Tibial nerve (tissue), 4 donors: Measurements from ENCODE around the gene FASTKD2. TPM values are rescaled to one million over a fixed set of nuclear protein-coding genes. Genes with fewer than 3 reads are reported as not detected.

Experiments
- DNase-seq, 2 donors: peaks; one replicate each; pipeline ENCODE4 v3.0.0-alpha.2; 2019; ENCODE audit warnings: low spot score in 2 of 2
- H3K27ac ChIP-seq, 4 donors: fragments of 200-600 bp; sonication (generic) in 3 of 4; one replicate each; pipeline ENCODE4 v1.5.1; 2017 to 2019; ENCODE audit warnings: mild to moderate bottlenecking in 1 of 4
- H3K27me3 ChIP-seq, 2 donors: fragments of 200-600 bp; sonication (generic) in 1 of 2; one replicate each; pipeline versions ENCODE4 v1.5.1 to v1.6.0; 2017 to 2019
- H3K36me3 ChIP-seq, 3 donors: fragments of 200-600 bp; sonication (generic); one replicate each; pipeline ENCODE4 v1.5.1; 2018 to 2019
- H3K4me1 ChIP-seq, 4 donors: fragments of 200-600 bp; sonication (generic) in 3 of 4; one replicate each; pipeline ENCODE4 v1.5.1; 2017 to 2019
- H3K4me3 ChIP-seq, 4 donors: fragments of 200-600 bp; sonication (generic) in 3 of 4; one replicate each; pipeline ENCODE4 v1.5.1; 2017 to 2019; ENCODE audit warnings: mild to moderate bottlenecking in 1 of 4, moderate library complexity in 1 of 4
- H3K9me3 ChIP-seq, 4 donors: fragments of 200-600 bp; sonication (generic) in 3 of 4; one replicate each; pipeline ENCODE4 v1.5.1; 2017 to 2019
- CTCF ChIP-seq, 5 experiments: fragments of 200-600 bp in 3 of 5; fragments of 450-650 bp in 2 of 5; sonication (generic) in 3 of 5; IDR thresholded peaks; one replicate each; pipeline ENCODE4 v1.5.1; 2016 to 2019; ENCODE audit warnings: antibody characterized with exemption in 5 of 5, mild to moderate bottlenecking in 3 of 5, moderate library complexity in 2 of 5
- EP300 ChIP-seq, 2 donors: sonication (generic); formaldehyde crosslinking; IDR thresholded peaks; one replicate each; pipeline ENCODE4 v1.6.1; 2017; ENCODE audit warnings: antibody characterized with exemption in 2 of 2, mild to moderate bottlenecking in 1 of 2
- POLR2A ChIP-seq, 2 donors: fragments of 450-650 bp; IDR thresholded peaks; one replicate each; pipeline ENCODE4 v1.6.1; 2017; ENCODE audit warnings: antibody characterized with exemption in 2 of 2, mild to moderate bottlenecking in 2 of 2, moderate library complexity in 2 of 2
- WGBS, 2 donors: methylation state at CpG; one replicate each; pipeline ENCODE4 v1.1.5; 2018; 5-methylcytosine and 5-hydroxymethylcytosine counted together
- total RNA-seq, 4 donors: library from RNA; depleted of rRNA; stranded (reverse); fragments of >200 nt; gene quantifications; one replicate each; pipeline ENCODE4 v1.1.0, GENCODE V29; 2016

The FASTKD2 gene
- total RNA-seq, 4 donors from 2014 or later: 22.4 to 36.5 (median 26.8) TPM

- WGBS, 2 donors: 32 to 40% methylated on average over 2 of the region's 2 CpGs
- TF ChIP-seq POLR2A (IDR thresholded peaks at IDR 0.05) (no peak), EP300 (IDR thresholded peaks at IDR 0.05) (no peak), CTCF (IDR thresholded peaks at IDR 0.05) (no peak)
- no peak overlapping the region for H3K4me3 ChIP-seq
- no peaks in the 10 kb centered on the region for H3K27me3 ChIP-seq
- H3K36me3 ChIP-seq: no peaks in the 10 kb centered on the region
- no peak for DNase-seq
- no peaks in the 10 kb centered on the region for H3K9me3 ChIP-seq
- H3K4me1 ChIP-seq: no peaks in the 10 kb centered on the region
- H3K27ac ChIP-seq: no peak overlapping the region
These were observed 24.6 kb upstream of the FASTKD2 start for GRCh38 chr2:206740800-206741199.

GRCh38 chr2:206756816-206757215 is 8.6 kb upstream of the FASTKD2 start:
- Histone ChIP-seq H3K27ac (no peak overlapping the region), H3K36me3 (peaks cover 0 to 3% (median 0%) of the 10 kb centered on the region in 3 donors), H3K4me1 (no peaks in the 10 kb centered on the region), H3K27me3 (no peaks in the 10 kb centered on the region), H3K9me3 (no peaks in the 10 kb centered on the region), H3K4me3 (no peak overlapping the region)
- DNase-seq: no peak
- no peak for TF ChIP-seq EP300 (IDR thresholded peaks at IDR 0.05)
- no peak for TF ChIP-seq POLR2A (IDR thresholded peaks at IDR 0.05)
- no peak for TF ChIP-seq CTCF (IDR thresholded peaks at IDR 0.05)
- WGBS, 2 donors: 44 to 51% methylated on average over 1 of the region's 1 CpG

- WGBS, 2 donors: 6 to 10% methylated on average over 13 to 18 of the region's 18 CpGs
- H3K27me3 ChIP-seq: no peaks in the 10 kb centered on the region
- TF ChIP-seq POLR2A (IDR thresholded peaks at IDR 0.05) (no peak), CTCF (IDR thresholded peaks at IDR 0.05) (no peak), EP300 (IDR thresholded peaks at IDR 0.05) (no peak)
These were observed 649 bp upstream of the FASTKD2 start for GRCh38 chr2:206764673-206765241.

GRCh38 chr2:206766057-206766930 is 888 bp downstream of the FASTKD2 start:
- no peak for DNase-seq
- Histone ChIP-seq H3K27ac (peak overlapping the region; percentile 21 to 88 (median 82)), H3K4me3 (peak overlapping the region; percentile 43 to 82 (median 78)), H3K27me3 (no peaks in the 10 kb centered on the region), H3K36me3 (peaks cover 0 to 39% (median 0%) of the 10 kb centered on the region in 3 donors), H3K9me3 (no peaks in the 10 kb centered on the region), H3K4me1 (peaks cover 0 to 44% (median 13%) of the 10 kb centered on the region in 4 donors)
- no peak for TF ChIP-seq EP300 (IDR thresholded peaks at IDR 0.05)
- no peak for TF ChIP-seq CTCF (IDR thresholded peaks at IDR 0.05)
- no peak for TF ChIP-seq POLR2A (IDR thresholded peaks at IDR 0.05)
- 40 to 45% methylated on average over 12 of the region's 12 CpGs for WGBS, 2 donors

More at GRCh38 chr2:206764673-206765241, 649 bp upstream of the FASTKD2 start:
- Histone ChIP-seq H3K36me3 (peaks cover 0 to 25% (median 0%) of the 10 kb centered on the region in 3 donors), H3K4me1 (peaks cover 0 to 43% (median 13%) of the 10 kb centered on the region in 4 donors), H3K4me3 (peak overlapping the region; percentile 43 to 82 (median 78)), H3K9me3 (no peaks in the 10 kb centered on the region), H3K27ac (peak overlapping the region in 3 of 4 donors; percentile 81 to 88 (median 84))
- DNase-seq: no peak

GRCh38 chr2:206774871-206775270 is 9.5 kb downstream of the FASTKD2 start:
- Histone ChIP-seq H3K27ac (no peak overlapping the region), H3K4me1 (no peaks in the 10 kb centered on the region), H3K36me3 (peaks cover 0 to 95% (median 6%) of the 10 kb centered on the region in 3 donors), H3K27me3 (no peaks in the 10 kb centered on the region), H3K4me3 (no peak overlapping the region), H3K9me3 (peaks cover 0 to 15% (median 5%) of the 10 kb centered on the region in 4 donors)
- WGBS, 2 donors: 95% methylated on average over 1 of the region's 1 CpG
- no peak for DNase-seq
- TF ChIP-seq POLR2A (IDR thresholded peaks at IDR 0.05) (no peak), CTCF (IDR thresholded peaks at IDR 0.05) (no peak), EP300 (IDR thresholded peaks at IDR 0.05) (no peak)
